RKO (cell line): ENCODE data around the gene ERVW-1.
A peak's percentile ranks its signal among the peaks of the same experiment; 100 is the strongest.
"Not testable (repeated sequence)": the region's sequence is repeated elsewhere in the genome, so short reads cannot be mapped to it uniquely, and the experiment has no call there.

ENCODE experiments used
- DNase-seq: peaks from one replicate; pipeline ENCODE4 v3.0.0-alpha.2; 2016; ENCODE audit warnings: low spot score

Gene ERVW-1, protein sequence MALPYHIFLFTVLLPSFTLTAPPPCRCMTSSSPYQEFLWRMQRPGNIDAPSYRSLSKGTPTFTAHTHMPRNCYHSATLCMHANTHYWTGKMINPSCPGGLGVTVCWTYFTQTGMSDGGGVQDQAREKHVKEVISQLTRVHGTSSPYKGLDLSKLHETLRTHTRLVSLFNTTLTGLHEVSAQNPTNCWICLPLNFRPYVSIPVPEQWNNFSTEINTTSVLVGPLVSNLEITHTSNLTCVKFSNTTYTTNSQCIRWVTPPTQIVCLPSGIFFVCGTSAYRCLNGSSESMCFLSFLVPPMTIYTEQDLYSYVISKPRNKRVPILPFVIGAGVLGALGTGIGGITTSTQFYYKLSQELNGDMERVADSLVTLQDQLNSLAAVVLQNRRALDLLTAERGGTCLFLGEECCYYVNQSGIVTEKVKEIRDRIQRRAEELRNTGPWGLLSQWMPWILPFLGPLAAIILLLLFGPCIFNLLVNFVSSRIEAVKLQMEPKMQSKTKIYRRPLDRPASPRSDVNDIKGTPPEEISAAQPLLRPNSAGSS

DNA sequence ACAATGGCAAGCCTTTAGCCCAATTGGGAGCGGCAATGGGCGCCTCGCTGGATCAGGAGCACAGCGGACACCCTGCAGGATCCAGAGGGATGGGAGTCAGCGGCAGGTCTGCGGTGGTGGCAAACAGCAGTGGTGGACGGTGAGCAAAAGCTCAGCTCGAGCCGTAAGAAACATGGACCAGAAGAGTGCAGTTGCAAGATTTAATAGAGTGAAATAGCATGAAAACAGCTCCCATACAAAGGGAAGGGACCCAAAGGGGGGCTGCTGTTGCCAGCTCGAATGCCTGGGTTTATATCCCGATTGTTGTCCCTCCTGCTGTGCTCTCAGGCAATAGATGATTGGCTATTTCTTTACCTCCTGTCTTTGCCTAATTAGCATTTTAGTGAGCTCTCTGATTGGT is at the start of gene ERVW-1:
Gene ERVW-1 (minus strand): TSS at position 266 of the 400 bp plus-strand sequence. CDS start 7,565 bp downstream, outside the sequence.
- DNase-seq: not testable (repeated sequence)

DNA sequence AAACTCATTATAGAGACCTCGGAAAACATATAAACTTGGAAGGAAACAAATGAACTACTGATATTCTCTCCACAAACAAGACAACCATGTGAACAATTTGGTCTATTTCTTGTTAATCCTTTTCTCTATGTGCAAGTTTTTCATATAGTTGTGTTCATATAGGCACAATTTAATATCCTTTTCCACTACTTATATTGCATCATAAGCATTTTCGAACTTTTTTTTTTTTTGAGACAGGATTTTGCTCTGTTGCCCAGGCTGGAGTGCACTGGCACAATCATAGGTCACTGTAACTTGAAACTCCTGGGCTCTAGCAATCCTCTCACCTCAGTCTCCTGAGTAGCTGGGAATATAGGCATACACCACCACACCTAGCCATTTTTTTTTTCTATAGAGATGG is 45.4 kb upstream of the ERVW-1 start:
- no peak for DNase-seq

DNA sequence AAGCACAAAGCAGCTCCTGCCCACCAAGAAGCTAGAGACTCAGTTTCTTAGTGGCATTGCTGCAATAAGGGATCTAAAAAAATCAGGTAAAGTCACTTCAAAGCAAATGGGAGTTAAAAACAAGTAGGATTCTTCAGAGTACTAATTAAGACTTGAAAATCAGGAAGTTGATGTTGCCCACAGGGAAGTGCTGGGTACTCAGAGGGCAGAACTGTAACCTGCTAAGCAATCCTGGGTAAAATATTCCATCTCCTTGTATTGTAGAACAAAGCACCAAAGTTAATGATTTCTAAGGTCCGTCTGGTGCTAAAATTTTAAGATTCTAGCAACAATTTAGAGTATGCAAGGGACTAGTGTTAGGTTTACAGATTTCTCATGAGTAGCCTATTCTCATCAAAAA is 42.3 kb upstream of the ERVW-1 start:
- no peak for DNase-seq

DNA sequence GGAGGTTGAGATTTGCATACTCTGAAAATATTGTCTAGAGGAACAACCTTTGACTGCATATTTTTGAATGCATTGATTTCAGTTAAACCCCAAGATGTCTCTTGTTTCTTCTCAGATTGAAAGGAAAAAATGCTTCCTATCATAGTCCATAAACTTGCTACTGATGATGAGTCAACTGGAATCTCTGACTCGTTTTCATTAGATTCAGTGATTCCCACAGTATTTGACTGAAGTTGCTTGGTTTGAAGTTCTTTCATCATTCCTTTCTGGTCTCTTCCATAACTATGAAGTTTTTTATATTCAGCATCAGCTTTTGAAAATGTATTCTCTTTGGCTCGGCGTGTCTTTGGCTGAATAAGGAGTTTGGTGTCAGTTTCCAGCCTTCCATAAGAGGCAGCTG is 39.9 kb upstream of the ERVW-1 start:
- DNase-seq: peak; percentile 51

DNA sequence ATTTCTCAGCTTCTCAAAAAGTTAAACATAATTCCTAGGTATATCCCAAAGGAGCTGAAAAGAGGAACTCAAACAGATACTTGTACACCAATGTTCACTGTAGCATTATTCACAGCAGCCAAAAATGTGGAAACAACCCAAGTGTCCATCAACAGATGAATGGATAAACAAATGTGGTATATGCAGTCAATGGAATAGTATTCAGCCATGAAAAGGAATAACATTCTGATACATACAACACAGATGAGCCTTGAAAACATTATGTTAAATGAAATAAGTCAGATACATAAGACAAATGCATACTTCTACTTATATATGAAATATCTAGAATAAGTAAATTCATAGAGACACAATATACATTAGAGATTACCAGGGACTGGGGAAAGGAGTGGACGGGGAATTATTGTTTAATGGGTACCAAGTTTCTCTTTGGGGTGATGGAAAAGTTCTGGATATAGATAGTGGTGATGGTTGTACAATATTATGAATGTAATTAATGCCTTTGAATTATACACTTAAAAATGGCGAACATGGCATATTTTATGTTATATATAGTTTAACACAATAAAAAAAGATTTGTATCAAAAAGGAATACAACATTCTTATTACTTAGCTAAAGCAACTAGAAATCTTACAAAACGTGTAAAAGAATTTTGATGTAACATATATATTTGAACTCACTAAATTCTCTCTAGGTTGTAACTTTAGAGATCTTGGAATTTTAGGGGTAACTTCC is 35.6 kb upstream of the ERVW-1 start:
- no peak for DNase-seq

DNA sequence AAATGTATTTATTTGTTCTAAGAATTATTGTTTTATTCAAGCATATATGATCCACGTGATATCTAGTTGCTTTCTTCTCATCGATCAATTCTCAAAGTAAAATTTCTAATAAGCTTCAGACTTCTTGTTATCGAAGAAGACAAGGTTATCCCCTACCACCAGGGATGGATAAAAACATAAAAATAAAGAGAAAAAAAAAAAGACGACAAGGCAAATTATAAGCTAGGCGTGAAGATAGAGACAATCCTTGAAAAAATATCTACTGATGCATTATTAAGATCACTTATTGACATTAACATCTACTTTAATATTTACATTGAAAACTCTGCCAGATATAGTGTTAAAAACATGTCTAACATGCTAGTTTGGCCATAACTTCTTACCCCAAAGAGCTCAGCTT is 31.2 kb upstream of the ERVW-1 start:
- DNase-seq: no peak

DNA sequence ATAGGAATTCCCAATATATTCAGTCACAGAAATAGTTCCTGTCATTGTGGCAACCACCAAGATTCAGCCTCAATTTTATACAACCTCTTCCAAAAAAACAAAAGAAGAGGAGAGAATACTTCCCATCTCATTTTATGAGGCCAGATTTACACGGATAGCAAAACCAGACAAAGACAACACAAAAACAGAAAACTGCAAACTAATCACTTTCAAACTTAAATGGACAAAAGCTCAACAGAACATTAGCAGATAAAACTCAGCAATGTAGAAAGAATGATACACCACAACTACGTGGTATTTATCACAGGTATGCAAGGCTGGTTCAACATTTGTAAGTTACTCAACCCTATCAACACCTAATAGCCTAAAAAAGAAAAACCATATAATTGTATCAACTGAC is 28.6 kb upstream of the ERVW-1 start:
- no peak for DNase-seq

DNA sequence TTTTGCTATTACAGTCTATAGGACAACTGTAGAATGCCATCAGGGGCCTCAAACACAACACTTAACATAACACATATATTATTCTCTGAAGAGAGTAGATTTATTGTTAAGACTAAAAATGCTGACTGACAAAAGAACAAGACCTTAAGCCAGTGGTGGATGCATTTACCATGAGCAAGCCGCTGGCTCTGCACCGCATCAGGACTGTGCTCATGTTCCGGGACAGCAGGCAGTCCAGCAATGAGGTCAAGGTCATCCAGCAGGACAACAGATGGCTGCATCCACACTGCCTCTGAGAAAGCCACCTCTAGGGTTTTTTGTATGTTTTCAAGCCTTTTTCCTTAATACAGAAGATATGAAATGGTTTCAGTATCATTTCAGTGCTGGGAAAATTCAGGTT is 26.8 kb upstream of the ERVW-1 start:
- no peak for DNase-seq

DNA sequence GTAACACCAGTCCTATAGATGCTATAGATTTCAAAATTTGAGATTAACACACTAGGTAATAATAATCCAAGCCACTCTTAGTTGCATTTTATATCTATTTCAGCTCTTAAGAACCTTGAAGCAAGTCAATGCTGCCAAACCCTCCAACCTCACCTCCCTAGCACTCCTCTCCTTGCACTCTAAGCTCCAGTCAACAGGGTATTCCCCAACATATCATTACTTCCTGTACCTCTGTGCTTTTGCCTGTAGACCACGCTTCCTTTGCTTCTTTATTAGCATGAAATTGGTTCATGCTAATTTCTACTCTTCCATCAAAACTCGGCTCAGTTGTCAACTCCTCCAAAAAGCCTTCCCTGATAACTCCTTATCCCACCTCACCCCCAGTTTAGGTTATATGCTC is 26.0 kb upstream of the ERVW-1 start:
- no peak for DNase-seq

DNA sequence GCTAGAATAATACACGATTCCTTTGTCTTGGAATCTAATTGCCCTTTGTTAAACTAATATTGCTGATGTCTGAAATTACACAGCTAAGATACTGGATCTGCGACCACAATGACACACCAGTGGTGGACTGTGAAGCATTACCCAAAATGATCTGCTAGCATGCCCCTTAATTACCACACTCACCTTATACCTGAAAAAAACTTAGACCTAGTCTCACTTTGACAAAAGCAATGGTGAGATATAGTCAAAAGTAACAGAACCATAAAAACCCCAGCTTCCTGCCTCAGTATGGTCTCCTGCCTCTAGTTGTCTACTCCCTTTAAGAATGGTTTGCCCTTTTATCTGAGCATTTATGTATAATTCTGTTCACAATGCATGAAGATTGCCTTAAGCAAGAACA is 20.8 kb upstream of the ERVW-1 start:
- no peak for DNase-seq

DNA sequence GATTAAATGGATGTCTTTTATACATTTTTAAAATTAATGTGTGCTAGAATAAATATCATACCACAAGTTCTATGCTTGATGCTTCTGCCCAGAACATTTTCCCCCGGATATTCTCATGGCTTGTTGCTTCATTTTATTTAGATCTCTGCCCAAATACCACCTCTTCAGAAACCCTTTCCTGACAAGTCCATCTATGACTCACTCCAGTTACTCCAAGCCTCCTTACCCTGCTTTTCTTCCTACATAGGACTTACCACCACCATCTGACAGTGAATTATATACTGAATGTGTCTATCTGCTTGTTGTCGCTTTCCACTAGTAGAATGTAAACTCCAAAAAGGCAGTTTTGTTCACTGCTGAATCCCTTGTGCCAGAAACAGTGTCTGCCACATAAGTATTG is 19.1 kb upstream of the ERVW-1 start:
- peak; percentile 27 for DNase-seq

DNA sequence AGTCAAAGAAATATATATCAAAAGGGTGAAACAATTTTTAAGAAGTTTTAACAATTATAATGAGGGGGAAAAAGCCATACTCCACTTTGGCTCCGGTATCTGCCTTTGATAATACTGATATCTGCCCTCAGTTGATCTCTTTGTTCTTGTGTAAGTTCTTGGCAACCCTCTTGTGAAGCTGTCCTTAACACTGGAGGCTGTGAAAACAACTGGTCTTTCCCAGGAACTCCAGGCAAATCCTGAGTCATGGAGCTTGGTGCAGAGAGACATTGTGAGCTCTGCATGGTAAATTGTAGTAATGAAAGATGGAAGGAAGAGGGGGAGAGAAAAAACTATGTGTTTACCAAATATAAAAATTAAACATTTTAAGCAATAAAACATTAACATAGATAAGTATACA is 11.9 kb upstream of the ERVW-1 start:
- no peak for DNase-seq

DNA sequence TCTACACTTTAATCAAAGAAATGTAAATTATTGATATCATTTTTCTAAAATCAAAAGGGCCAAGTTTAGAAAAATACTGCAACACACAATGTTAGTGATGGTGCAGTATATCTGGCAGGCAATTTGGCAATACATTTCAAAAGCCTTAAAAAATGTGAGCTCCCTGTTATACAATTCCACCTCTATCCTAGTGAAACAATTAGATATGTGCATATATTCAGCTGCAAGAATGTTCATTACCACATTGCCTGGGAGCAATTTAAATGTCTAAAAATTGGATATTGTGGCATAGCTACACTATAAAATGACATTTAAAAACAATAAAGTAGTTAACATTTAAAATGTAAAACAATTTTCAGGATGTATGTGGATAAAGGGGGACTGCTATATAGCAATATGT is 10.1 kb upstream of the ERVW-1 start:
- DNase-seq: no peak

DNA sequence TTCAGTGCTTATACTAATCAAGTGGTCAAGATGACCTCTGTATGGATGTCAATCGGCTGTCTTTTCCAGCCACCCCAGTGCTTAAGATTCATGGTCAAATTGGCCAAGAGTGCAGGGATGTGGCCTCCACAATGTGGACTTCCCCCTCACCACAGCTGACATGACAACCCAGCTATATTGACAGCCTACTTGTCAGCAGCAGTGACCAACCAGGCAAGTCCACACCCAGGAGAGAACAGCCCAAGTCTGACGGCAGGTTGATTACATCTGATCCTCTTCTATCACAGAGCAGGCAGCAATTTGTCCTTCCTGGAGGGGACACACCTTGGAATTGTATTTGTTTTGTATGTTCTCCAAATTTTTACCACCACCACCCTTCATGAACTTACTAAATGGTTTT is 8.2 kb upstream of the ERVW-1 start:
- DNase-seq: no peak

DNA sequence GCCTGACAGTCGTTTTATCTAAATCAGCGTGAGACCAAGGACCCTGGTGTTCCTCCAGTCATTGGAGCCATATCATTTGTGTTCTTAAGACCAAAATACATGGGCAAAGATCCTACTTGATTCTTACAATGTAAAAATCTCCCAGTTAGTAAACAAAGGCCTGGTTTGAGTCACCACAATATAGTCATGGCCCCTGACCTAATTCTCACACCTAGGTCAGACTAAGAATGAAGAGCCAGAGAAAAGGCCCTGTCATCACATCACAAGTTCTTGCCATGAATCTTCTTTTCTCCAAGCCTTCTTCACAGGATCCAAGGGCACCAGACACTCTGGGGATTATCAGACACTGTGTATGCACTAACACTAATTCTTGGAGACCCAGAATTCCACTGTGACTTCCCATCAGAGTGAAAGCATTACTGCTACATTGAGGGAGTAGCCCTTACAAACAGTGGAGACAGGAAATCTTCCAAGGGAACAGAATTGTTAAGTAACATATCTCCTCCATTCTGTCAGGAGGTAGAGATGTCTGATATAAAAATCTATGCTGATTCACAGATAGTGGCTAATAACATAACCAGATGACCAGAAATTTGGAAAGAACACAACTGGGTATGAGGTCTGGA is 7.6 kb upstream of the ERVW-1 start:
- DNase-seq: no peak

DNA sequence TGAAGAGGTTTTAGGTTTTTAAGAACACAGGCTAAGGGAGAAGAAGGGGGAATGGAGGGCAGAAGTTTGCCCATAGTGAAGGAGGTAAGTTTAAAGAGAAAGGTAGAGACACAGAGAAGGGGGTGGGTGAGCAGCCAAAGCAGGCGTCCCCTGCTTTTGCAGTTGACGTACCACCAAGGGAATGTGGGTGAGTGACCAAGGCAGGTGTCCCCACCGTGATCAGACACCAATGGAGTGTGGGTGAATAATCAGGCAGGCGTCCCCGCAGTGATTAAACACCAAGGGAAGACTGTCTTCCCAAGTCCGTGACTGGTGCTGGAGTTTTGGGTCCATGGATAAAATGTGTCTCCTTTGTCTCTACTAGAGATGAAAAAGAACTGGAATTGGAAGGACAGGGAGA is 6.5 kb upstream of the ERVW-1 start:
- not testable (repeated sequence) for DNase-seq

DNA sequence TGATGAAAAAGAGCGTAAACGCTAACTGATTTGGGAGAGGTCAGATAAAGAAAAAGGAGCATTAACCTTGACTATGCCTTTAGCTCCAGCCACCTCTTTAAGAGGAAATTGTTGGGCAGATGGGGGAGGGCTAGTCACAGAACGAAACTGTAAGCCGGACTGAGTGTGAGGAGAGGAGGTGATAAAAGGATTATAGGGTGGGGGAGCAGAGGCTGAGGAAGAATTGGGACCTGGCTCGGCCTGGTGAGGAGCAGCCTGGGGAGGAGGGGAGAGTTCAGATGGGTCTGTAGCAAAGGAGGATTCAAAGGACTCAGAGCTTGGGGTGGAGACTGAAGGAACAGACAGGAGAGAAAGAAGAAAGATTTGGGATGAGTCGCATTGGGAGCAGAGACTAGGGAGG is 5.9 kb upstream of the ERVW-1 start:
- not testable (repeated sequence) for DNase-seq

DNA sequence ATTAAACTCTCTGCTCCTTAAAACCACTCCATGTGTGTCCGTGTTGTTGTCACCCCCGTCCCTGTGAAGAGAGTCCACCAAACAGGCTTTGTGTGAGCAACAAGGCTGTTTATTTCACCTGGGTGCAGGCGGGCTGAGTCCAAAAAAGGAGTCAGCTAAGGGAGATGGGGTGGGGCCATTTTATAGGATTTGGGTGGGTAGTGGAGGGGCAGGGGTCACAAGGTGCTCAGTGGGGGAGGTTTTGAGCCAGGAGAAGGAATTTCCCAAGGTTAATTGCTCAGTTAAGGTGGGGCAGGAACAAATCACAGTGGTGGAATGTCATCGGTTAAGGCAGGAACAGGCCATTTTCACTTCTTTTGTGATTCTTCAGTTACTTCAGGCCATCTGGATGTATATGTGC is 1.4 kb upstream of the ERVW-1 start:
- DNase-seq: not testable (repeated sequence)

DNA sequence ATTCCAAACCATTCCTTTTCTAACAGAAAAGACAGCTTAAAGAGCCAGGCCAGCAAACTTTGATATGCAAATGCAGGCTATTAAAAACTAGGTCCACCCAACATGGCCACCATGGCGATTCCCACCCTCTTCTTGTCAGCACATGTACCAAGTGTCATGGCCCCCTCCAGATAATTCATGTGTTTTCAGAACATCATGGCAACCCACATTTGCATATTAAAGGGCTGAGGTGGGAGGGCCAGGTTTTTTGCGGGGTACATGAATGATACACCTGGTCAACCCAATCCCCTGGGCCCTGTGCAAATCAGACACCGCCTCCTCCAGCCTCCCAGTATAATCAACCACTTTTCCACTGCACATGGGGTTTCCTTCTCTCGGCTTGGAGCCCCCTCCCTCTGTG is 965 bp upstream of the ERVW-1 start:
- DNase-seq: no peak

DNA sequence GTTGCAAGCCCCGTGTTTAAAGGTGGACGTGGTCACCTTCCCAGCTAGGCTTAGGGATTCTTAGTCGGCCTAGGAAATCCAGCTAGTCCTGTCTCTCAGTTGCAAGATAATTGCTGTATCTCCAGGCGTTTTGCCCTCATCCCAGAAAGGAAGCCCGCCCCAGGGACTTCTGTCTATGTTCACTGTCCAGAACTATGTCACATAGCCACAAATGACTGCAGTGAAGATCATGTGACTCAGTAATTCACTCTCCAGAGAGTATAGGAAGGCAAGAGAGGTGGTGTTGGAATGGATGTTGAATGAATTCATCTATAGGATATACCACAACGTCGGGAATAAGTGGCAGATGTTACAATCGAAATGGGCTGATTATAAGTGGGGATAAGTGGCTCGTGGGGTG is 349 bp upstream of the ERVW-1 start:
- DNase-seq: no peak

DNA sequence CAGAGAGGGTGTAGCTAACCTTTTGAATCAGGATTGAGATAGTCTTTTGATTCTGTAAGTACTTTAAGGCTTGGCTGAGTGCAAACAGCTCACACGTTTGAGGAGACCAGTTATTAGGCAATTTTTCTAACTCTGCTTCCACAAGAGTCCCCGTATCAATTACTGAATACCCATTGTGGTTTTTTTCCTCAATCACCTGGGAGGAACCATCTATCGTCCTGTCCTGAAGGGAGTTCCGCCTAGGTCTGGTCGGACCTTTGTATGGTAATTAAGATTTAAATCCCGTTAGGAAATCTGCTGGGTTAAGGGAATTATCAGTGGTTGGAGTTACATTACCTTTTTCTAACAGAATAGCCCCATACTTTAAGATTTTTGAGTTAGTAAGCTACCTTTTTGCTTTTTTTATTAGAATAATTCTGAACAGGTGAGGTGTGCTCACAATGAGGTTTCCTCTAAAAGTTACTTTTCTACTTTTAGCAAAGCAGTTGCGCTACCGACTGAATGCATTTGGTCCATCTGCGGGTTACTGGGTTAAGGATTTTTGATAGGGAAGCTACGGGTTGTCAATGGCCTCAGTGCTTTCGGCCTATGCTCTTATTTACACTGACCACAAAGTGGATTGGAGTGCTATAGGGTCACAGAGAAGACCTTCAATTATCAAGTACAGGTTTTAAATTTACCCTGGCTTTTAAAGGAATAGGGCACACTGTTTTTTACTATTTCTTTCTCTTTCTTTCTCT is 1.7 kb downstream of the ERVW-1 start:
- not testable (repeated sequence) for DNase-seq

DNA sequence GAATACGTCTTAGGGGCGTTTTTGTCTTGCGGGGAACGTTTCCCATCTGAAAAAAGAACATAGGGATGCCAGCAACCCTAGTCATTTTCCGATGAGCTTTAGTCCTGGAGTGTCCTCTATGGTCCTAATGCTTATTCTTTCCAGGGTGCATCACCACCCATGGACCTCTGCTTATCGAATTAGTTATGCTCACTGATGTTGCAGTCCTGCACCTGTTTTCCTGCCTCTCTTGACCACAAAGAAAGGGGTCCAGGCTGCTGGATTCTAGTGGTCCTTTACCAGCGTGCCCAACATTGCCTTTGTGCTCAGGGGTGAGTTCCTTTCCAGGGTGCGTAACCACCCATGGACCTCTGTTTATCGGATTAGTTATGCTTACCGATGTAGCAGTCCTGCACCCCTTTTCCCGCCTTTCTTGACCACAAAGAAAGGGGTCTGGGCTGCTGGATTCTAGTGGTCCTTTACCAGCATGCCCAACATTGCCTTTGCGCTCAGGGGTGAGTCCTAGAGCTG is 2.4 kb downstream of the ERVW-1 start:
- DNase-seq: not testable (repeated sequence)
